ENCODE data around the gene KCNQ1.

DNA sequence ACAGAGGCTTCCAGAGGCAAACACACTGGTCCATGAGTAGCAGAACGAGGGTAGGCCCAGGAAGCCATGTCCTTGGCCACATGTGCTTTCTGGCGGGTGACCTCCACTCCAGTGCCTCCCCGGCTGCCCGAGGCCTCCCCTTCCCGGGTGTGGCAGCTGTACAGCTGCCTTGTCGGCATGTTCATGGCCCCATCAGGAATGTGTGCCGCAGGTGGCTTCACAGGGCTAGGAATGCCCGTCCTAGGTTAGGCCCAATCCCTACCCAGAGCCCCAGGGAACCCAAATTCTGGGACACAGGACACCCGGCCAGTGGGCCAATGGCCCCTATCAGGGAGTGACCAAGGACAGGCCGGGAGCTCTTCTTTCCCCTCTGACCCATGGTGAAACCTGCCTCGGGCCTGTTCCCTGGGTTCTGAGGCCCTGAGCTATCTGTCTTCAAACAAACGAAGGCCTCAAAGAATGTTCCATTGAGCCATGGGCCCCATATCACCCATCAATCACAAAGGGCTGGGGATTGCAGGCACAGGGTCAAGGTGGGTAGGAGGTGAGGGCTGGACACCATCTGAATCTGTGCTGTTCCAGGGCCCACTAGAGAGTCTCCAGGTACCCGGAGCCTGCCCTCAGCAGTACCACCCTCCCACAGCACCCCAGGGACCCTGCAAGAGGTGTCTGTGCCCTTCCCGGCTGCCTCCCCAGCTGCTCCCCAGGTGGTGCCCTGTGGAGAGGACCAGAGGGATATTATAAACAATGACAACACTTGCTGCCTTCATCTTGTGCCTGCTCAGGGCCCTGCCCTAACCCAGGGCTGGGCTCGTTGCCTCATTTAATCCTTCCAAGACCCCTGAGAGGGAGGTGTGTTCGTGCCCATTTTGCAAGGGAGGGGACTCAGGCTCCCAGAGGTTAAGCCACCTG is 444.8 kb downstream of the KCNQ1 start:
- TF ChIP-seq EZH2phosphoT487 (IDR thresholded peaks at IDR 0.05; ENCODE audit: insufficient read depth, low read depth): no peak
- no peak for TF ChIP-seq EZH2 (IDR thresholded peaks at IDR 0.05; ENCODE audit: insufficient read depth, poor library complexity, severe bottlenecking)
